GM21529 (cell line): ENCODE data around the gene PCGF5.
"Not testable (repeated sequence)": the region's sequence is repeated elsewhere in the genome, so short reads cannot be mapped to it uniquely, and the experiment has no call there.

ENCODE experiments used
- ATAC-seq: cut with Tn5 transposase; IDR thresholded peaks from one replicate; pipeline ENCODE4 v1.9.1; 2021; ENCODE audit not compliant: unreplicated experiment

The PCGF5 gene

DNA sequence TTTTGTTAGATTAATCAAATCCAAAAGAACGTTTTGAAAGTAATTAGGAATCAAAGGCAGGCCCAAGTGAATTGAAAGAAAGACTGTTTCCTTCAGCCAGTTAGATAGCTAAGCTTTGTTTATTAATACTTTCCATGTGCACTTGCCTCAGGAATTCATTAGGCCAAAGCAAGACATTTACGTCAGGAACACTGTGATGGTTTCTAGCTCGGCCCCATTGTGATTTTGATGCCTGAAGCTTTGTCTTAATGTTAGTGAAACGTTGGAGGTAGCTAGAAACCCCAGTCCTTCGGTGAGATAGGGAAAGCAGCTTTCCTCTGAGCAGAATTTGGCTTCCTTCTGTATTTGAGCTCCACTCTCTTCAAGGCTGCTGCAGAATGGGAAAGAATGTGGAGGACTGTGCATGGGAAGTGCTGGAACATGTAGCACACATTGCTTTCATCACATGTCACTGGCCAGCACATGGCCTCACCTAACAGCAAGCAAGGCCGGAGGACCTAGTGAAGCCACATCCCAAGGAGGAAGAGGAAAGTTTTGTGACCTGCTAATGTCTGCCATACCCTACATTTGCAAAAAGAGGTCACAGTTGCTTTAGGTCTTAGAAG lies 64.1 kb downstream of the PCGF5 start:
- ATAC-seq = no peak

GRCh38 chr10:91286572-91286971 lies 66.1 kb downstream of the PCGF5 start:
- no peak for ATAC-seq

DNA sequence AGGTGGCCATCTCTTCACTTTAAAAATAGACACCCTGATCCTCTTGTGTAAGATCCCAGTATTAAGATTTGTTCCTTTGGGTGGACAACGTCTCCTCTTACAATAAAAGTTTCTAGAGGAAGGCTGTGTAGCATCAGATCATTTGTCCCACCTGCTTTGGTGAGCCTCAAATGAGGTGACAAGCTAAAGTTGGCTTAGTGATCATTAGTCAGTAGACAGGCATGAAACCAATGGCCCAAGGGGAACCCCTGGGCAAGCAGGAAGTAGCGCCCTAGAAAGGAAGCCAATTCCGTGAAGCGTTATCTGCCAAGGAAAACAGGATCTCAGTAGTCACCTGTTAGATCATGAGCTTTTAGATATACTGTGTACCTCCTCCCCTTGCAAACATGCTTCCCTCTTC lies 66.8 kb downstream of the PCGF5 start:
- no peak for ATAC-seq

DNA sequence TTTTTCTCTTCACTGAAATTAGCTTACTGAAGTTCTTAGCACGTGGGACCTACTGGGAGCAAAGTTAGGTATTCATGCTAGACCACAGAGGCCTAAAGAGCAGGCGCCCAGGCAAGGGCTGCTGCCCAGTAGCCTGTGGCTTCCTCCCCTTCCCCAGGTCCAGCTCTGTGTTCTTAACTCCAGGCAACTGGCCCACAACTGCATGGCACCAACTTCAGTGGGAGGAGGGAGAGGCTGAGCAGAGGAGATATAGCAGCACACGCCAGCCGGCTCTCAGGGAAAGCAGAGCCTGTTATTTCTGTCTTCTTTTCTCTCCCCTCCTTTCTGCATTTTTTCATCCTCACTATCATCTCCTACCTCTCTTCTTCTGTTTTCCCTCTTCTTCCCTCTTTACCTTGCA lies 67.4 kb downstream of the PCGF5 start:
- ATAC-seq = no peak

- no peak for ATAC-seq
Observed at GRCh38 chr10:91289305-91289704, 68.8 kb downstream of the PCGF5 start.

- ATAC-seq = no peak
Observed at GRCh38 chr10:91290607-91291006, 70.1 kb downstream of the PCGF5 start.

DNA sequence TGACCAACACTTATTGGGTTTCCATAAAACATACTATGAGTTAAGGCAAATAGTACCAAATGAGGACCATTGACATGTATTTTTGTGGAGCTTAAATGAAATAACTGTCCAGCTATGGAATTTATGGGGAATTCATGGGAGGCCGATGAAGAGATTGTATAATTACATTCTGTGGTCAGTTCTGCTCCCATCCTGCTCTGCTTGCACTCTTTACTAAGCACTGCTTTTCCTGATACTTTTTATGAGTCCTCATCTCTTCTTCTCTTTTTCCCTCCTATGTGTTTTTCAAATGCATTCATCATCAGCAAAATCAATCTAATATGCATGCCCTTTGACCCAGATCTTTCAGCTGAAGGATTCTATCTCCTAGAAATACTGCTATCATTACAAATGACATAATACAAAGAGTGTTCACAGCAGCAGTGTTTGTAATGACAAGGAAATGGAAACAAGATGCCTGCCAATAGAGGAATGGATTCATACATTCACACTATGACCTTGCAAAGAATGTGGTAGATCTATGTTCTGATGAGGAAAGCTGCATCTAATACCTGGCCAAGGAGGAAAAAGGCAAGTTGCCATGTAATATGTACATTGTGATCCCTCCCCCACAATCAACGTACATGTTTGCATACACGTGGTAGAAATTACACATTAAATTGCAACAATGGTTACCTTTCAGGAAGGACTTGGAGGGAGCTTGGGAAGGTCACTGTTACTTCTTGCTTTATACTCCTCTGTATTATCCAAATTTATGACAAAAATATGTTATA lies 73.9 kb downstream of the PCGF5 start:
- no peak for ATAC-seq

DNA sequence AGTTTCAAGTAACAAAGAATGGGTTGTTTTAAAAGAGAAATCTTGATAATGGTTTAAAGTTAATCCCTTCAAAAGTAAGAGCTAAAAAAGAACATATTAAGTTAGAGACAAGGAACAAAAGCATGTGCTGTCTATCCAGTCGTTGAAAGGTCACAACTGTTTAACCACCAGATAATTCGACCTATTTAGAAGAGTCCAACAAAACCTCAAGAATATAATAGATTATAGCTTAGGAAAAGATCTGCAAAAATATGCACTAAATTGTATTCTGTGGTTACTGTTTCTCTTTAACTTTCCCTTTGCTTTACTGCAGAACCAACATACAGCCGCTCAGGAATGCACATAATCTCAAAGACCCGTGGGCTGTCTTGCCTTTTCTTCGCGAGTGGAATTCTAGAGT lies 74.9 kb downstream of the PCGF5 start:
- ATAC-seq = no peak

DNA sequence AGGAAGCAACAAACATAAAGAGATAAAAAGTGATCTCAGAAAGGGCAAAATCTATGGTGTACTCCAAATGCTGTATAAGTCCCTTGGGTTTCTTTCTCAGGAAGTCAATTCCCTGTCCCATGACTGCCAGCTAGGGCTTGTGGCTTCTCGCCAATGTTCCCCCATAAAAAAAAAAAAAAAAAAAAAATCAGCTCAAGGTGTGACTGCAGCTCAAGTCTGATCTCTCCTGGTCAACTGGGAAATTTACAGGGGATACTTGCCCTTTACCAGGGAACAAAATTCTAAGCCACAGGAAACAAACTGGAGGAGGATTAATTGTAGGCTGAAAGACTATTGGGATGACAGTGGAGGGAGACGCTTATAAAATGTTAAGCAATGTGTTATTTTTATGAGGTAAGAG lies 76.0 kb downstream of the PCGF5 start:
- no peak for ATAC-seq

DNA sequence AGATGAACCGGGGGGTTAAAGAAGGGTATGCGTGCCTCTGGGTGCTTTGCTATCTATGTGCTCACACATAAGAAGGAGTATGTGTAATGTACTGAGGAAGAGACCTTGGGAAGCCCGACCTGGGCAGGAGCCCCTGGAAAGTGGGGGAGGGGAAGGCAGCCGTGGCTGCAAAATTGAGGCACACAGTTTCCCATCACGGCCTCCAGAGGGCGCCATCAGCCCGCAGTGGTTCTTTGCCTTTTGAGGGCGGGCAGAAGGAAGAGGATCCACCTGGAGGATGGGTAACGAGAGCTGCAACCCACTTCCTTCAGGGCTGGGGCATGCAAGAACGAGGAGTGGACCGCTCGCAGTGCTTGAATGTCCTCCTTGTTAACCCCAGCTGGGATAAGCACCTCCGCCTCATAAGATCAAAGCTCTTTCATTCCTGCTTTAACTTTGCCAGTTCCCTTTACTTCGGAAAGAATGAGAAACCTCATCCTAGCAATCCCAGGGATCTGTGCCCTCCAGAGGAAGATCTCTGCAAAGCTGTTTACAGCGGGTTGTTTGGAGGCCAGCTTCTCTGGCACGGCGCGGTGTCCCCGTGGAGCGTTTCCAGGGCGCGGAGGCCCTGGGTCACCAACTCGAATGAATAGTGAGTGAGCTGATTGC lies 77.9 kb downstream of the PCGF5 start:
- peak; percentile 86 for ATAC-seq

- no peak for ATAC-seq
Observed at GRCh38 chr10:91299999-91300575, 79.6 kb downstream of the PCGF5 start.

DNA sequence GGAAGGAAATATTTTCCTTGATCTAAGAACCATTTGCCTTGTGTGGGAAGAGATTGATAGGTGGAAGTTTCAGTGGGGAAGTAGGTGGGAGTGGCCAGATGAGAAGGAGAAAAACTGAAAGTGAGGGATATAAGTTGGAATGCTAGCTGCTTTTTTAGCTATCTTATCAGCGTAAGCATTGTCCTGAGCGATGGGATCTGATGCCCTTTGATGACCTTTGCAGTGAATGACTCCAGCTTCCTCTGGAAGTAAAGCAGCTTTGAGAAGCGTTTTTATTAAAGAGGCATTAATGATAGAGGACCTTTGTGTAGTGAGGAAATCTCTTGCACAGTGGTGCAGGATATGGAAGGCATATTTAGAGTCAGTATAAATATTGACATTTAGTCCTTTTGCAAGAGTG lies 82.5 kb downstream of the PCGF5 start:
- not testable (repeated sequence) for ATAC-seq

GRCh38 chr10:91305979-91306378 lies 85.5 kb downstream of the PCGF5 start:
- not testable (repeated sequence) for ATAC-seq

DNA sequence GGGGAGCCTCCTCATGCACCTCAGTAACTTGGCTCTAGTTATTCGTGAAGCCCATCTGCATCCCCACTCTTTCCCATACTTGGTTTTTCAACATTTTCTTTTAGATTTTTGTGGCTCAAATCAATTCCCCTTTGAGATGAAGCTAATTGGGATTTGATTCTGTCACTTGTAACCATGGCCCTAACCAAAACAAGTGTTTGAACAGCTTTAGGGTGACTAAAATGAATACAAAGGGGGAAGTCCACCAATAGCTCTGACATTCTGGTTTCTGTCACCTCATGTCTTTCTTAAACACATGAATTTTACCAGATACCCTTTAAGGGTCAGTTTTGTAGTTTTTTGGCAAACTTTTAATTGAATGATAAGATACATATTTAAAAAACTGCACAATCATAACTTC lies 87.0 kb downstream of the PCGF5 start:
- ATAC-seq = peak; percentile 72

DNA sequence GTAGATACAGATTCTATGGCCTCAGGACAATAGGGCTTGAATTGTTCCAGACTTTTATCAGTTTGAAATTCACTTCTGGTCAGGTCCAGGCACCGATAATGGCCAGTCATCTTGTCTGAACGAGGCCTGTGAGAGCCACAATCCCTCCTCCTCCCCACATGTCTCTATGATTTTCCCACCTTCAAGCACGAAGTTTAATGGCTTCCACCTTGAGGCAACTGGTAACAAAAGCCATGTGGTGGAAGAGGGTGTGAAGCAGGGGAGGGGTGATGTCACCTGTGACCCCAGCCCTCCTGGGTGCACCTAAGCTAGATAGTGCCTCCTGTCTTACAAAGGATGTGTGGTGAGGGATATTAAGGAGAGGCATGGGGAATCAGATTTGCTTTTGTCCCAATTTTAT lies 89.2 kb downstream of the PCGF5 start:
- ATAC-seq = no peak

DNA sequence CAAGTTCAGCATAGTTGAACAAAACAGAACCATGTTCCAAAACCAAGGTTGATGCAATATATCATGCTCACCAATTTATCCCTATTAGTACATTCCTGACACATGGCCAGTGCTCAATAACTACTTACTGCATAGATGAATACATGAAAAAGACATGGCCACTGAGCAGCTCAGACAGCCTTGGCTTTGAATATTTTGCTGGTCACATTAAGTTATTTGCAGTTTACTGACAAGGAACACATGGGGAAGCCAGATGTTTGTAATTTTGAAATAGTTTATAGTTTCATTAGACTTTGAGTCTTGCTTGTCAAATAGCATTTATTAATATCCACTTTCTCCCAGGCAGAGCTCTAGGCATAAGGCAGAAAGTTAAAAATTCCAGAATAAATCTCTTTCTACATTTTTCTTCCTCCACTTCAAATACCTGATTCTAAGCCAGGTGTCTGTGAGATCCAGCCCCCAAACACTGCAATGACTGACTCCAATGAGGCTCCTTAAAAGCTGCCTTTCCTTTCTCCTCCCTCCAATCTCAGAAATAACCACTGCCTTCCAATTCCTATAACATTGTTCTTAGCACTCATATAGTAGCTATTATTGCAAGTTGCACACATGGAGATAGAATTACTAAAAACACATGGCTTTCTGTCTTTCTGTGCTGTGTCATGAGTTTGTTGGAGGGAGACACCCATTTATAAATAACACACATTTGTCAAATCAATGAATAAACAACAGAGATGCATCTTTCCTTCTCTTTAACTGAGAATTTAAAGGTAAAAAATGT lies 91.3 kb downstream of the PCGF5 start:
- no peak for ATAC-seq

DNA sequence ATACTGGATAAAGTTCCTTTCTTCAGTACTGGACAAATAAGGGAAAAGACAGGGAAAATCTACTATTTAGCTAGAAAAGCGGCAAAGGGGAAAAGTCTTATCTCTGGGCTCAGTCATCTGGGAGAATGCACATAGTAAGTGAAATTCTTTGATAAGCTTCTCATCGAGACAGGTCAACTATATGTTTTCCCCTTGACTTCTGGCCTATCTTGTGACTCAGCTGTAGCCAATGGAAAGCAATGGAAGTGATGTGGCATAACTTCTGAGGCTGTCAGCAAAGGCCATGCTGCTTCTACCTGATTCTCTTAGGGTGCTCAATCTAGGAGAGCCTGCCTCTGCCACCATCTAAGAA lies 91.9 kb downstream of the PCGF5 start:
- no peak for ATAC-seq

- ATAC-seq = no peak
Observed at GRCh38 chr10:91313796-91314485, 93.5 kb downstream of the PCGF5 start.

- no peak for ATAC-seq
Observed at GRCh38 chr10:91316486-91316885, 96.0 kb downstream of the PCGF5 start.

- ATAC-seq = no peak
Observed at GRCh38 chr10:91317541-91317940, 97.1 kb downstream of the PCGF5 start.

DNA sequence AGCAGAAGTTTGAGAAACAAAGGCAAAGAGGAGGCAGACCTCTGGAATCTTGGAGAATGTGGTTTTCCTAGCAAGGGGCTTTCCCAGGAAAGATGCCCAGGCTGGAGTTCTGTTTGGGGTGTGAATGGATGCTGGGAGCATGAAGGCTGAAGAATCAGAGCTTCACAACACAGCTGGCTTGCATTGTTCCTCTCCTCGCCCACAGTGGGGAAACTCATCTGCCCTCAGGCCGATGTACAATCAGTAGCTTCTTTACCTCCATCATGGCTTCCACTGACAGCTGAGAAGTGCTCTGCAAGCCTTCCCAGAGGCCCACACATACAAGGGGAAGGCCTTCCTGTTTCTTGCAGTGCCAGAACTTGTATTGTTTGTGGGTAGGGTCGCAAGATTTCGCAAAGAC lies 98.9 kb downstream of the PCGF5 start:
- ATAC-seq = no peak
